Measurements from ENCODE around the gene ALOX5. TPM values are rescaled to one million over a fixed set of nuclear protein-coding genes. Genes with fewer than 3 reads are reported as not detected.

The ALOX5 gene
- total RNA-seq, 1 experiment from 2014 or later = 6.1 TPM

DNA sequence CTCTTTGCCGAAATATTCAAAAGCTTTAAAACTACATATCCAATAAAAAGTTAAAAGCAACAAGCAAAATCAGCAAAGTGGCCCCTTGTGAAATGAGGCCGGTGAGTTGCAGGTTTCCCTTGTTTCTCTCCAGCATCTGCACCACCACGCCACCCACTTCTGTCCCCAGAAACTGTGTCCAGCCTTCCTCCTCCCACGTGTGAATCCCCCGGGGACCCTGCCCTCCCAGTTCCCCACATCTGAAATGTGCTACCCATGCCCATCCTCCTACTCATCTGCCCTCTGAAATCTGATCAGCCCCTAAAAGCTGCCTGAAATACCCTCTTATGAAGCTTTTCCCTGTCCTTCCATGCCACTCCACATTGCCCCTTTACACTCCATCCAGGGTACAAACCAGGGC is 3.8 kb downstream of the ALOX5 start:
- H3K4me3 ChIP-seq (replicated peaks in 1 of 2; ENCODE audit: low read depth in 1 of 2, low read length in 2 of 2) = no peak overlapping the region
- peaks cover 14 to 37% of the 10 kb centered on the region in 2 experiments; a peak in 3 of 4 replicates for H3K4me1 ChIP-seq (ENCODE audit: control insufficient read depth in 1 of 2, insufficient read depth in 2 of 2, low read length in 2 of 2)
- H3K4me2 ChIP-seq (ENCODE audit: low read length) = no peak overlapping the region
- no peaks in the 10 kb centered on the region for H3K79me2 ChIP-seq (ENCODE audit: insufficient read depth, low read length)
- ChIA-PET POLR2A (no interaction called here), RAD21 (ENCODE audit: low non-redundant PET in 1 of 2, low total read pairs in 2 of 2, uncharacterized antibody in 2 of 2, unreplicated experiment in 2 of 2) (no interaction called here), CTCF (no interaction called here)
- no peaks in the 10 kb centered on the region for H3K9me2 ChIP-seq (ENCODE audit: insufficient read depth)
- no peak overlapping the region for H3K9ac ChIP-seq (ENCODE audit: low read length)
- TF ChIP-seq EGR1 (IDR thresholded peaks at IDR 0.05; ENCODE audit: low read depth) (no peak), ELF1 (IDR thresholded peaks at IDR 0.05; ENCODE audit: borderline replicate concordance, low read depth) (no peak), RAD21 (IDR thresholded peaks at IDR 0.05; ENCODE audit: low read depth) (no peak), MAX (IDR thresholded peaks at IDR 0.05) (no peak)
- no peaks in the 10 kb centered on the region for H4K20me1 ChIP-seq (ENCODE audit: insufficient read depth)
- no TSS peak for BruUV-seq (replicated peaks)
- H2AFZ ChIP-seq (ENCODE audit: low read depth, low read length, poor library complexity, severe bottlenecking) = no peak overlapping the region
- no peaks in the 10 kb centered on the region for H3K9me3 ChIP-seq (ENCODE audit: control insufficient read depth in 1 of 2, insufficient read depth in 1 of 2, low read depth in 1 of 2, low read length in 2 of 2)
- ATAC-seq (no peak), DNase-seq (ENCODE audit: low read depth, low spot score) (no peak)
- intact Hi-C loops (cut with micrococcal nuclease) = no loop called here
- H3K27ac ChIP-seq (ENCODE audit: low read depth, low read length) = no peak overlapping the region
- H3K36me3 ChIP-seq (ENCODE audit: control insufficient read depth in 1 of 2, insufficient read depth in 2 of 2, low read length in 2 of 2) = no peaks in the 10 kb centered on the region
- peaks cover 14% of the 10 kb centered on the region for H3K27me3 ChIP-seq (ENCODE audit: insufficient read depth, low read length)

DNA sequence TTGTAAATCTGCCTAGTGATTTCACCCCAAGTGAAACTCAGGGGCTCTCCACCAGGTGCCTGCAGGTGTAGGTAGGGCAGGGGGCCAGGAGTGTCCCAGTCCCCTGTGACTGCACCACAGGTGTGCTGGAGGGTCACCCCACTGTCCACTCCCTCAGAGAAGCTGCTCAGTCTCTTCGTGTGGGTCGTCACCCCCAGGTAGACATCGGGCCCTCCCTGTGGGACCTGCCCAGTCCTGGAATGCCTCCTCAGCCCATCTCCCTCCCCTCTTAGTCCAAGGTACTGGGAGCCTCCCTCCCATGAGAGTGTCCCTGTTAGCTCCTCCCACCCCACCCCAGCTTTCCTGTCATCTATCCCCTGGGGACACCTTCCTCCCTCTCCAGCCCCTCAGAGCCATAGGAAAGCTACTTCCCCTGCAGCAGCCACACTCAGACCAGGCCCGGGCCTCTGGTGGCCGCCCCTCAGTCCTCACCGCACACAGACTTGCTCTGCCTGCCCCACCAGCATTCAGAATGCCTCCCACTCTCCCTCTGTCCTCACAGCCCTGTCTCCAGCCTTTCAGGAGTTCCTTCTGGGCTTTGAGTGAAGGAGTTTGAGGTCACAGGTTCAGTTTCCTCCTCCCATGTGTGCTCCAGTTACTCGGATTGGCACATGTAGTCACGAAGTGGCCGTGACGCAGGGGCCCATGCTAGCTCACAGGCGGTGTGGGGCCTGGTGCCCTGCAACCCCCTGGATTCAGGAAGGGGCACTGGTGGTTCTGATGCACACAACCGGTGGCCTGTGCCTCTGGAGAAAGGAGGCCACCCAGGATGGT is 5.1 kb downstream of the ALOX5 start:
- POLR2A ChIA-PET = no interaction called here
- Histone ChIP-seq H3K27ac (ENCODE audit: low read depth, low read length) (no peak overlapping the region), H3K79me2 (ENCODE audit: insufficient read depth, low read length) (no peaks in the 10 kb centered on the region), H3K4me1 (ENCODE audit: control insufficient read depth in 1 of 2, insufficient read depth in 2 of 2, low read length in 2 of 2) (peaks cover 8 to 26% of the 10 kb centered on the region in 2 experiments; a peak in 3 of 4 replicates), H3K27me3 (ENCODE audit: insufficient read depth, low read length) (peaks cover 4% of the 10 kb centered on the region; the same call in 1 of the 2 replicates), H3K9ac (ENCODE audit: low read length) (no peak overlapping the region), H3K9me2 (ENCODE audit: insufficient read depth) (no peaks in the 10 kb centered on the region), H3K4me2 (ENCODE audit: low read length) (no peak overlapping the region), H3K9me3 (ENCODE audit: control insufficient read depth in 1 of 2, insufficient read depth in 1 of 2, low read depth in 1 of 2, low read length in 2 of 2) (no peaks in the 10 kb centered on the region), H3K4me3 (replicated peaks in 1 of 2; ENCODE audit: low read depth in 1 of 2, low read length in 2 of 2) (no peak overlapping the region), H4K20me1 (ENCODE audit: insufficient read depth) (no peaks in the 10 kb centered on the region), H3K36me3 (ENCODE audit: control insufficient read depth in 1 of 2, insufficient read depth in 2 of 2, low read length in 2 of 2) (no peaks in the 10 kb centered on the region), H2AFZ (ENCODE audit: low read depth, low read length, poor library complexity, severe bottlenecking) (no peak overlapping the region)
- BruUV-seq (replicated peaks) = no TSS peak
- intact Hi-C loops (cut with micrococcal nuclease) = no loop called here
- RAD21 ChIA-PET (ENCODE audit: low non-redundant PET in 1 of 2, low total read pairs in 2 of 2, uncharacterized antibody in 2 of 2, unreplicated experiment in 2 of 2) = no interaction called here
- ATAC-seq = no peak
- DNase-seq (ENCODE audit: low read depth, low spot score) = no peak
- CTCF ChIA-PET = no interaction called here
- TF ChIP-seq CEBPB (IDR thresholded peaks at IDR 0.05; ENCODE audit: low read depth) = no peak
- no peak for TF ChIP-seq ZBTB33 (IDR thresholded peaks at IDR 0.05; ENCODE audit: extremely low read depth, insufficient replicate concordance, low read length)
- no peak for TF ChIP-seq POLR2AphosphoS5 (IDR thresholded peaks at IDR 0.05; ENCODE audit: low read depth, low read length)
- no peak for TF ChIP-seq MAX (IDR thresholded peaks at IDR 0.05)
- no peak for TF ChIP-seq ZFX (IDR thresholded peaks at IDR 0.05)
- TF ChIP-seq CBX3 (IDR thresholded peaks at IDR 0.05; ENCODE audit: low read depth) = no peak
- no peak for TF ChIP-seq RAD21 (IDR thresholded peaks at IDR 0.05; ENCODE audit: low read depth)
- no peak for TF ChIP-seq EZH2 (IDR thresholded peaks at IDR 0.05)
- TF ChIP-seq, protein P1, sequence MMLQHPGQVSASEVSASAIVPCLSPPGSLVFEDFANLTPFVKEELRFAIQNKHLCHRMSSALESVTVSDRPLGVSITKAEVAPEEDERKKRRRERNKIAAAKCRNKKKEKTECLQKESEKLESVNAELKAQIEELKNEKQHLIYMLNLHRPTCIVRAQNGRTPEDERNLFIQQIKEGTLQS (IDR thresholded peaks at IDR 0.05) = no peak
- no peak for TF ChIP-seq SIN3A (IDR thresholded peaks at IDR 0.05; ENCODE audit: low read depth)
- TF ChIP-seq, protein P2, sequence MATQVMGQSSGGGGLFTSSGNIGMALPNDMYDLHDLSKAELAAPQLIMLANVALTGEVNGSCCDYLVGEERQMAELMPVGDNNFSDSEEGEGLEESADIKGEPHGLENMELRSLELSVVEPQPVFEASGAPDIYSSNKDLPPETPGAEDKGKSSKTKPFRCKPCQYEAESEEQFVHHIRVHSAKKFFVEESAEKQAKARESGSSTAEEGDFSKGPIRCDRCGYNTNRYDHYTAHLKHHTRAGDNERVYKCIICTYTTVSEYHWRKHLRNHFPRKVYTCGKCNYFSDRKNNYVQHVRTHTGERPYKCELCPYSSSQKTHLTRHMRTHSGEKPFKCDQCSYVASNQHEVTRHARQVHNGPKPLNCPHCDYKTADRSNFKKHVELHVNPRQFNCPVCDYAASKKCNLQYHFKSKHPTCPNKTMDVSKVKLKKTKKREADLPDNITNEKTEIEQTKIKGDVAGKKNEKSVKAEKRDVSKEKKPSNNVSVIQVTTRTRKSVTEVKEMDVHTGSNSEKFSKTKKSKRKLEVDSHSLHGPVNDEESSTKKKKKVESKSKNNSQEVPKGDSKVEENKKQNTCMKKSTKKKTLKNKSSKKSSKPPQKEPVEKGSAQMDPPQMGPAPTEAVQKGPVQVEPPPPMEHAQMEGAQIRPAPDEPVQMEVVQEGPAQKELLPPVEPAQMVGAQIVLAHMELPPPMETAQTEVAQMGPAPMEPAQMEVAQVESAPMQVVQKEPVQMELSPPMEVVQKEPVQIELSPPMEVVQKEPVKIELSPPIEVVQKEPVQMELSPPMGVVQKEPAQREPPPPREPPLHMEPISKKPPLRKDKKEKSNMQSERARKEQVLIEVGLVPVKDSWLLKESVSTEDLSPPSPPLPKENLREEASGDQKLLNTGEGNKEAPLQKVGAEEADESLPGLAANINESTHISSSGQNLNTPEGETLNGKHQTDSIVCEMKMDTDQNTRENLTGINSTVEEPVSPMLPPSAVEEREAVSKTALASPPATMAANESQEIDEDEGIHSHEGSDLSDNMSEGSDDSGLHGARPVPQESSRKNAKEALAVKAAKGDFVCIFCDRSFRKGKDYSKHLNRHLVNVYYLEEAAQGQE (IDR thresholded peaks at IDR 0.05; ENCODE audit: low read depth) = no peak
- no peak for TF ChIP-seq FOSL1 (IDR thresholded peaks at IDR 0.05; ENCODE audit: low read depth)

All from HCT116 (cell line).